ENCODE data around the gene DOCK2.

Gene DOCK2

GRCh38 chr5:169889572-169889971, 252.5 kb downstream of the DOCK2 start:
- in situ Hi-C loops (cut with MboI; ENCODE audit: low sequenced_read_pairs) = no loop called here

GRCh38 chr5:169893010-169893409, 255.9 kb downstream of the DOCK2 start:
- in situ Hi-C loops (cut with MboI; ENCODE audit: low sequenced_read_pairs) = no loop called here

GRCh38 chr5:169893571-169893970, 256.5 kb downstream of the DOCK2 start:
- in situ Hi-C loops (cut with MboI; ENCODE audit: low sequenced_read_pairs) = no loop called here

- in situ Hi-C loops (cut with MboI; ENCODE audit: low sequenced_read_pairs) = no loop called here
These were observed 258.9 kb downstream of the DOCK2 start for GRCh38 chr5:169895926-169896325.

GRCh38 chr5:169897481-169897880, 260.4 kb downstream of the DOCK2 start:
- in situ Hi-C loops (cut with MboI; ENCODE audit: low sequenced_read_pairs) = no loop called here

- in situ Hi-C loops (cut with MboI; ENCODE audit: low sequenced_read_pairs) = no loop called here
These were observed 264.8 kb downstream of the DOCK2 start for GRCh38 chr5:169901896-169902295.

- in situ Hi-C loops (cut with MboI; ENCODE audit: low sequenced_read_pairs) = no loop called here
These were observed 267.0 kb downstream of the DOCK2 start for GRCh38 chr5:169904059-169904458.

- in situ Hi-C loops (cut with MboI; ENCODE audit: low sequenced_read_pairs) = no loop called here
These were observed 267.4 kb downstream of the DOCK2 start for GRCh38 chr5:169904508-169904907.

GRCh38 chr5:169905017-169905416, 267.9 kb downstream of the DOCK2 start:
- in situ Hi-C loops (cut with MboI; ENCODE audit: low sequenced_read_pairs) = no loop called here

- in situ Hi-C loops (cut with MboI; ENCODE audit: low sequenced_read_pairs) = no loop called here
These were observed 269.9 kb downstream of the DOCK2 start for GRCh38 chr5:169906745-169907649.

- in situ Hi-C loops (cut with MboI; ENCODE audit: low sequenced_read_pairs) = no loop called here
These were observed 271.8 kb downstream of the DOCK2 start for GRCh38 chr5:169908864-169909263.

- in situ Hi-C loops (cut with MboI; ENCODE audit: low sequenced_read_pairs) = no loop called here
These were observed 272.9 kb downstream of the DOCK2 start for GRCh38 chr5:169909945-169910344.

- in situ Hi-C loops (cut with MboI; ENCODE audit: low sequenced_read_pairs) = no loop called here
These were observed 273.3 kb downstream of the DOCK2 start for GRCh38 chr5:169910393-169910792.

GRCh38 chr5:169911448-169912212, 274.6 kb downstream of the DOCK2 start:
- in situ Hi-C loops (cut with MboI; ENCODE audit: low sequenced_read_pairs) = no loop called here

GRCh38 chr5:169913479-169913878, 276.4 kb downstream of the DOCK2 start:
- in situ Hi-C loops (cut with MboI; ENCODE audit: low sequenced_read_pairs) = no loop called here

- in situ Hi-C loops (cut with MboI; ENCODE audit: low sequenced_read_pairs) = no loop called here
These were observed 277.7 kb downstream of the DOCK2 start for GRCh38 chr5:169914766-169915165.

- in situ Hi-C loops (cut with MboI; ENCODE audit: low sequenced_read_pairs) = no loop called here
These were observed 280.4 kb downstream of the DOCK2 start for GRCh38 chr5:169917500-169917899.

- in situ Hi-C loops (cut with MboI; ENCODE audit: low sequenced_read_pairs) = no loop called here
These were observed 281.2 kb downstream of the DOCK2 start for GRCh38 chr5:169918228-169918627.

- in situ Hi-C loops (cut with MboI; ENCODE audit: low sequenced_read_pairs) = no loop called here
These were observed 283.4 kb downstream of the DOCK2 start for GRCh38 chr5:169920474-169920873.

- in situ Hi-C loops (cut with MboI; ENCODE audit: low sequenced_read_pairs) = no loop called here
These were observed 284.3 kb downstream of the DOCK2 start for GRCh38 chr5:169921384-169921783.

- in situ Hi-C loops (cut with MboI; ENCODE audit: low sequenced_read_pairs) = no loop called here
These were observed 284.9 kb downstream of the DOCK2 start for GRCh38 chr5:169921949-169922348.

GRCh38 chr5:169922474-169922873, 285.4 kb downstream of the DOCK2 start:
- in situ Hi-C loops (cut with MboI; ENCODE audit: low sequenced_read_pairs) = no loop called here
